ENCODE data around the gene IPO5. TPM values are rescaled to one million over a fixed set of nuclear protein-coding genes. Genes with fewer than 3 reads are reported as not detected.

The IPO5 gene
- total and polyA plus RNA-seq, 2 of the 4 experiments (the other 2 are of a cell fraction): 89.2 to 270 TPM

- Histone ChIP-seq H3K4me3 (ENCODE audit: insufficient read depth, low read depth, low read length) (no peak overlapping the region), H3K4me2 (ENCODE audit: low read depth, low read length) (no peak overlapping the region), H4K20me1 (ENCODE audit: insufficient read depth, low read length) (no peaks in the 10 kb centered on the region), H3K56ac (ENCODE audit: extremely low read depth, insufficient read depth, low read length) (no peak overlapping the region), H4K8ac (ENCODE audit: low read depth in 2 of 2, low read length in 2 of 2) (no peak overlapping the region), H2BK120ac (ENCODE audit: low read depth, low read length) (no peak overlapping the region), H3K9ac (ENCODE audit: low read depth, low read length) (no peak overlapping the region), H4K5ac (ENCODE audit: low read depth, low read length) (no peak overlapping the region), H2BK5ac (ENCODE audit: low read depth, low read length, poor library complexity, severe bottlenecking) (no peak overlapping the region), H3K23ac (ENCODE audit: low read depth, low read length) (no peak overlapping the region), H2AFZ (replicated peaks; ENCODE audit: low read length, poor library complexity) (no peak overlapping the region), H4K91ac (ENCODE audit: insufficient read depth, low read depth, low read length) (no peak overlapping the region), H3K36me3 (ENCODE audit: control insufficient read depth, insufficient read depth, low read length) (no peaks in the 10 kb centered on the region), H3K9me3 (ENCODE audit: control insufficient read depth, insufficient read depth, low read length) (no peaks in the 10 kb centered on the region), H3K27ac (ENCODE audit: insufficient read depth, low read length) (no peak overlapping the region), H3K14ac (replicated peaks; ENCODE audit: low read depth, low read length) (no peak overlapping the region), H3K4ac (ENCODE audit: low read depth, low read length) (no peak overlapping the region), H3K4me1 (ENCODE audit: control insufficient read depth, insufficient read depth, low read length) (no peaks in the 10 kb centered on the region), H2AK9ac (replicated peaks; ENCODE audit: low read depth, low read length, poor library complexity) (no peak overlapping the region), H3K79me1 (ENCODE audit: low read depth in 1 of 2, low read length in 2 of 2) (no peaks in the 10 kb centered on the region), H3K9me1 (ENCODE audit: insufficient read depth, low read length) (no peaks in the 10 kb centered on the region), H3K18ac (ENCODE audit: low read depth, low read length) (no peak overlapping the region), H2BK20ac (ENCODE audit: low read depth, low read length) (no peak overlapping the region), H2AK5ac (ENCODE audit: low read depth, low read length) (no peak overlapping the region), H3K27me3 (ENCODE audit: control insufficient read depth, insufficient read depth, low read length) (peaks cover 2% of the 10 kb centered on the region), H2BK15ac (ENCODE audit: low read depth, low read length) (no peak overlapping the region)
- WGBS, 2 experiments (ENCODE audit: extremely low coverage in 2 of 2, insufficient read length in 1 of 2): no CpG with 5 or more reads among the region's 2 CpGs
- ChIA-PET CTCF (no interaction called here), POLR2A (ENCODE audit: unreplicated experiment) (no interaction called here)
- no peak for TF ChIP-seq CEBPB (IDR thresholded peaks at IDR 0.05; ENCODE audit: low read depth, low read length)
- no TSS peak for BruUV-seq (replicated peaks)
- DNase-seq (no peak), ATAC-seq (ENCODE audit: low read depth) (no peak)
- in situ Hi-C loops (cut with MboI; ENCODE audit: low sequenced_read_pairs) (no loop called here), dilution Hi-C loops (cut with HindIII; ENCODE audit: low sequenced_read_pairs, unreplicated experiment) (no loop called here), intact Hi-C loops (cut with micrococcal nuclease) (no loop called here)
Observed at GRCh38 chr13:97904059-97904458, 49.4 kb upstream of the IPO5 start.

Data from IMR-90 (cell line).